Fibroblast of villous mesenchyme (primary cell): Measurements from ENCODE around the gene DIP2A. TPM values are rescaled to one million over a fixed set of nuclear protein-coding genes. Genes with fewer than 3 reads are reported as not detected.
"Not testable (repeated sequence)": the region's sequence is repeated elsewhere in the genome, so short reads cannot be mapped to it uniquely, and the experiment has no call there.

Source experiments
- DNase-seq: peaks from one replicate; pipeline ENCODE4 v3.0.0-alpha.2; 2010; ENCODE audit warnings: low read depth
- H3K4me3 ChIP-seq: 2 replicates; pipeline ENCODE4 v1.5.1; 2011; ENCODE audit warnings: low read depth, mild to moderate bottlenecking, low read length
- total RNA-seq: library from RNA; depleted of rRNA; stranded (reverse); fragments of >200 nt; gene quantifications from 2 replicates; pipeline ENCODE4 v1.2.3, GENCODE V29; 2012
- TF ChIP-seq, protein P1 (sequence below): IDR thresholded peaks from 2 replicates; pipeline ENCODE4 v1.5.1; 2012; ENCODE audit warnings: low read depth, mild to moderate bottlenecking, low read length; ENCODE audit not compliant: insufficient read depth

Gene DIP2A
- total RNA-seq, 1 donor: 32.0 TPM

DNA sequence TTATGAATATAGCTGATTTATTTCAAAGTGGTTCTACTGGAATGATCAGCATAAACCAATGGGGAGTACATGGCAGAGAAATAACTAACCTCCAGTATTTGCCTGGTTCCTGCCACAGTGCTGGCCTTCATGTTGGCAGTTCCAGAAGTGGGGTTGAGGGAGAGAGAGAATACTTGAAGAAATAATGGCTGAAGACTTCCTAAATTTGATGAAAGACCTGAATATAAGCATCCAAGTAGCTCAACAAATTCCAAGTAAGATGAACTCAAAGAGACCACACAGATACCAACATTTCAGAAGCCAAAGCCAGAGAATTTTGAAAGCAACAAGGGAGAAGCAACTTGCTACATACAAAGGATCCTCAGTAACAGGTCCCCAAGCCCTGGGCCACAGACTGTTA lies 111.9 kb downstream of the DIP2A start:
- no peak for DNase-seq
- TF ChIP-seq, protein P1, sequence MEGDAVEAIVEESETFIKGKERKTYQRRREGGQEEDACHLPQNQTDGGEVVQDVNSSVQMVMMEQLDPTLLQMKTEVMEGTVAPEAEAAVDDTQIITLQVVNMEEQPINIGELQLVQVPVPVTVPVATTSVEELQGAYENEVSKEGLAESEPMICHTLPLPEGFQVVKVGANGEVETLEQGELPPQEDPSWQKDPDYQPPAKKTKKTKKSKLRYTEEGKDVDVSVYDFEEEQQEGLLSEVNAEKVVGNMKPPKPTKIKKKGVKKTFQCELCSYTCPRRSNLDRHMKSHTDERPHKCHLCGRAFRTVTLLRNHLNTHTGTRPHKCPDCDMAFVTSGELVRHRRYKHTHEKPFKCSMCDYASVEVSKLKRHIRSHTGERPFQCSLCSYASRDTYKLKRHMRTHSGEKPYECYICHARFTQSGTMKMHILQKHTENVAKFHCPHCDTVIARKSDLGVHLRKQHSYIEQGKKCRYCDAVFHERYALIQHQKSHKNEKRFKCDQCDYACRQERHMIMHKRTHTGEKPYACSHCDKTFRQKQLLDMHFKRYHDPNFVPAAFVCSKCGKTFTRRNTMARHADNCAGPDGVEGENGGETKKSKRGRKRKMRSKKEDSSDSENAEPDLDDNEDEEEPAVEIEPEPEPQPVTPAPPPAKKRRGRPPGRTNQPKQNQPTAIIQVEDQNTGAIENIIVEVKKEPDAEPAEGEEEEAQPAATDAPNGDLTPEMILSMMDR: no peak
- no peak overlapping the region for H3K4me3 ChIP-seq

DNA sequence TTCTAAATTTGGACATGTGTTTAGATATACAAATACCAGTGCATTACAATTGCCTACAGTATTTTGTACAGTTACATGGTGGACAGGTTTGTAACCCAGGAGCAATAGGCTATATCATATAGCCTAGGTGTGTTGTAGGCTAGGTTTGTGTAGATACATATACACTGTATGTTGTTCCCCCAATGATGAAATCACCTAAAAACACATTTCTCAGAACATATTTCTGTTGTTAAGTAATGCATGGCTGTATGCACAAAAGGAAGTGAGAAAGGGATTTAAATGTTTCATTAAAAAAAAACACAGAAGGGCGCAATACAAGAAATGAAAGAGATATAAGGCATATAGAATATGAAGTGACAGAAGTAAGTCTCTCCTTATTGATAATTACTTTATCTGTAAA lies 114.2 kb downstream of the DIP2A start:
- no peak overlapping the region for H3K4me3 ChIP-seq
- TF ChIP-seq, protein P1: no peak
- no peak for DNase-seq

DNA sequence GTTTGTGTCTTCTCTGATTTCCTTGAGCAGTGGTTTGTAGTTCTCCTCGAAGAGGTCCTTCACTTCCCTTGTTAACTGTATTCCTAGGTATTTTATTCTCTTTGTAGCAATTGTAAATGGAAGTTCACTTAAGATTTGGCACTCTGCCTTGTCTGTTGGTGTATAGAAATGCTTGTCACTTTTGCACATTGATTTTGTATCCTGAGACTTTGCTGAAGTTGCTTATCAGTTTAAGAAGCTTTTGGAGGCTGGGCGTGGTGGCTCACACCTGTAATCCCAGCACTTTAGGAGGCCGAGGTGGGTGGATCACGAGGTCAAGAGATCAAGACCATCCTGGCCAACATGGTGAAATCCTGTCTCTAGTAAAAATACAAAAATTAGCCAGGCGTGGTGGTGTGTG lies 119.1 kb downstream of the DIP2A start:
- DNase-seq, H3K4me3 ChIP-seq: not testable (repeated sequence)

DNA sequence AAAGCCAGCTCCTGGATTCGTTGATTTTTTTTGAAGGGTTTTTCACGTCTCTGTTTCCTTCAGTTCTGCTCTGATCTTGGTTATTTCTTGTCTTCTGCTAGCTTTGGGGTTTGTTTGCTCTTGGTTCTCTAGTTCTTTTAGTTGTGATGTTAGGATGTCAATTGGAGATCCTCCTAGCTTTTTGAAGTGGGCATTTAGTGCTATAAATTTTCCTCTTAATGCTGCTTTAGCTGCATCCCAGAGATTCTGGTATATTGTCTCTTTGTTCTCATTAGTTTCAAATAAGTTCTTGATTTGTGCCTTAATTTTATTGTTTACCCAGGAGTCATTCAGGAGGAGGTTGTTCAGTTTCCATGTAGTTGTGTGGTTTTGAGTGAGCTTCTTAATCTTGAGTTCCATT lies 120.7 kb downstream of the DIP2A start:
- DNase-seq, H3K4me3 ChIP-seq: not testable (repeated sequence)

DNA sequence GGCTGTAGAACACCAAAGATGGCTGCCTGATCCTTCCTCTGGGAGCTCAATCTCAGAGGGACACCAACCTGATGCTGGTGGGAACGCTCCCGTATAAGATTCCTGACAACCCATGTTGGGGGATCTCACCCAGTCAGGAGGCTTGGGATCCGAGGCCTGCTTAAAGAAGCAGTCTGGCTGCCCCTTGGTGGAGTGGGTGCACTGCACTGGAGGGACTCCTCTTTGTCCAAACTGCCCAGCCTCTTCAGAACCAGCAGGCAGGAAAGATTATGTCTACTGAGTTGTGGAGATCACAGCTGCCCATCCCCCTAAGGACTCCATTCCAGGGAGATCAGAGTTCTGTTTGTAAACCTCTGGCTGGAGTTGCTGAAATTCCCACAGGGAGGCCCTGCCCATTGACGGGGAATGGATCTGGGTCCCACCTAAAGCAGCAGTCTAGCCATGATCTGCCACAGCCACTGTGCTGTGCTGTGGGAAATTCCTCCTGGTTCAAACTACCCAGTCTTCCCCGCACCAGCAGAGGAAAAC lies 123.2 kb downstream of the DIP2A start:
- no peak overlapping the region for H3K4me3 ChIP-seq
- DNase-seq: no peak
- TF ChIP-seq, protein P1: no peak

DNA sequence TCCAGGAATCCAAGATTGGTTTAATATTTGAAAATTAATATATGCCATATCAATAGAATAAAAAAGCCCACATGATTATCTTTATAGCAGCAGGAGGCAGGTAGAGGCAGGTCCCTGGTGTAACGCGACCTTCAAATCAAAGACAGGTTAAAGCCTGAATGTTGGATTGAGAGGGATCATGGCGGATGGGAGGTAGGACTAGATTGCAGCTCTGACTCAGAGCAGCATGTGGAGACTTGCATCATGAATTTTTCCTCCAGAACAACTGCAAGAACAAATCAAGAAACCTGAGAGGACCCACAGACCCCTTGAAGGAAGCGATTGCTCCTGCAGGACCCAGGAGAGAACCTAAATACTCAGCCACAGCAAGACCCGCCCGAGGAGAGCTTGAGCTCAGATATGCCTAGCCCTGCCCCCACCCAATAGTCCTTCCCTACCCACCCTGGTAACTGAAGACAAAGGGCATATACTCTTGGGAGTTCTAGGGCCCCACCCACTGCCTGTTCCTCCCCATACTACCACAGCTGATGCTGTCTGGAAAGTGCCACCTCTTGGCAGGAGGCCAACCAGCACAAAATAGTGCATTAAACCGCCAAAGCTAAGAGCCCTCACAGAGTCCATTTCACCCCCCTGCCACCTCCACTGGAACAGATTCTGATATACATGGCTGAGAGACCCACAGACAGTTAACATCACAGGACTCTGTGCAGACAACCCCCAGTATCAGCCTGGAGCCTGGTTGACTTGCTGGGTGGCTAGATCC lies 126.7 kb downstream of the DIP2A start:
- no peak for DNase-seq
- no peak overlapping the region for H3K4me3 ChIP-seq
- TF ChIP-seq, protein P1: no peak

DNA sequence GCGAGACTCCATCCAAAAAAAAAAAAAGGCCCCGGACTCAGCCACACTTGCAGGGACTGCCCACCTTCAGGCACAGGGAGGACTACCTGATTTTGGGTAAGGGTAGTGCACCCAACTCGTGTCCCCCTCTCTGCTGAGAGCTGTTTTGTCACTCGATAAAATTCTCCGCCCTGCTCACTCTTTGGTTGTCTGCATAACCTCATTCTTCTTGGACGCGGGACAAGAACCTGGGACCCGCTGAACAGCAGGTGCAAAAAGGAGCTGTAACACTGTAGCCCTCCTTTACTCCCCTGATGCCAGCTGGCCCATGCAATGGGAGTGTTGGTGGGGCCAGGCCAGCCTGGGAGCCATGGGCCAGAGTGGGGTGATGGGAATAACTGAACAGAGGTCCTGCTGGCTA lies 135.6 kb downstream of the DIP2A start:
- TF ChIP-seq, protein P1: no peak
- DNase-seq: no peak
- H3K4me3 ChIP-seq: no peak overlapping the region

DNA sequence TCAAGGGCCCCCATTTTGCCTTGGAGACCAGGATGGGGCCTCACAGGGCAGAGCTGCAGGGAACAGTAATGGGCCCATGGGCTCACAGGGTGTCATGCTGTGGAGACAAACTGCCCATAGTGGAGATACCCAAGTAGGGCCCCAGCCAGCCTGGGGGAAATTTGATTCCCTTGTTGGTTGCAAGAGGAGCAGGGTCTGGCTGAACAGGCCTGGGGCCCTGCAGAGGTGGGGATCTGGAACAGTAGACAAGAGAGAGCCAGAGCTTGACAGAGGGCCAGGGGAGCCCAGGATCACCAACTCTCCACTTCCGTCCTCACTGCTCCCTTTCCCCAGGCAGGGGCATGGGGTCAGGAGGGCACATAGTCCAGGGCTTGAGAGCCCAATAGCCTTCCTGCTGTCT lies 137.5 kb downstream of the DIP2A start:
- no peak for DNase-seq
- TF ChIP-seq, protein P1: no peak
- H3K4me3 ChIP-seq: no peak overlapping the region
